Measurements from ENCODE around the gene MFN2.
"Not testable (repeated sequence)": the region's sequence is repeated elsewhere in the genome, so short reads cannot be mapped to it uniquely, and the experiment has no call there.

Gene MFN2

GRCh38 chr1:12028957-12029511 lies 48.8 kb downstream of the MFN2 start:
- no peak for TF ChIP-seq CTCF (IDR thresholded peaks at IDR 0.05)
- no peak overlapping the region for H3K27ac ChIP-seq
- peaks cover 22% of the 10 kb centered on the region in 2 experiments for H3K4me1 ChIP-seq (ENCODE audit: control insufficient read depth in 1 of 2, insufficient read depth in 1 of 2, low read depth in 1 of 2, low read length in 1 of 2)
- H3K4me3 ChIP-seq (ENCODE audit: low read depth in 1 of 2, low read length in 1 of 2) = no peak overlapping the region
- H3K27me3 ChIP-seq = no peaks in the 10 kb centered on the region
- H3K36me3 ChIP-seq = peaks cover 86% of the 10 kb centered on the region
- no peaks in the 10 kb centered on the region for H3K9me3 ChIP-seq

- no peak for TF ChIP-seq CTCF (IDR thresholded peaks at IDR 0.05)
- H3K4me1 ChIP-seq (ENCODE audit: control insufficient read depth in 1 of 2, insufficient read depth in 1 of 2, low read depth in 1 of 2, low read length in 1 of 2) = peaks cover 30% of the 10 kb centered on the region in 2 experiments
- H3K27ac ChIP-seq = no peak overlapping the region
- H3K36me3 ChIP-seq = peaks cover 78% of the 10 kb centered on the region
- no peak overlapping the region for H3K4me3 ChIP-seq (ENCODE audit: low read depth in 1 of 2, low read length in 1 of 2)
- H3K9me3 ChIP-seq = no peaks in the 10 kb centered on the region
- H3K27me3 ChIP-seq = no peaks in the 10 kb centered on the region
Measured at GRCh38 chr1:12029720-12030339, 49.6 kb downstream of the MFN2 start.

GRCh38 chr1:12031039-12031980 lies 51.1 kb downstream of the MFN2 start:
- H3K9me3 ChIP-seq = no peaks in the 10 kb centered on the region
- peaks cover 64% of the 10 kb centered on the region for H3K36me3 ChIP-seq
- H3K4me3 ChIP-seq (ENCODE audit: low read depth in 1 of 2, low read length in 1 of 2) = no peak overlapping the region
- H3K27ac ChIP-seq = peak overlapping the region; percentile 64
- no peak for TF ChIP-seq CTCF (IDR thresholded peaks at IDR 0.05)
- H3K4me1 ChIP-seq (ENCODE audit: control insufficient read depth in 1 of 2, insufficient read depth in 1 of 2, low read depth in 1 of 2, low read length in 1 of 2) = peaks cover 40 to 42% of the 10 kb centered on the region in 2 experiments
- H3K27me3 ChIP-seq = no peaks in the 10 kb centered on the region

GRCh38 chr1:12032161-12032621 lies 51.9 kb downstream of the MFN2 start:
- TF ChIP-seq CTCF (IDR thresholded peaks at IDR 0.05) = no peak
- Histone ChIP-seq H3K27ac (peak overlapping the region; percentile 64), H3K4me3 (ENCODE audit: low read depth in 1 of 2, low read length in 1 of 2) (no peak overlapping the region), H3K27me3 (no peaks in the 10 kb centered on the region), H3K9me3 (no peaks in the 10 kb centered on the region), H3K36me3 (peaks cover 55% of the 10 kb centered on the region), H3K4me1 (ENCODE audit: control insufficient read depth in 1 of 2, insufficient read depth in 1 of 2, low read depth in 1 of 2, low read length in 1 of 2) (peaks cover 40 to 48% of the 10 kb centered on the region in 2 experiments)

- not testable (repeated sequence) for H3K4me3 ChIP-seq (ENCODE audit: low read depth in 1 of 2, low read length in 1 of 2); H3K27me3 ChIP-seq; H3K9me3 ChIP-seq
- peaks cover 42% of the 10 kb centered on the region for H3K36me3 ChIP-seq
- H3K27ac ChIP-seq = peak overlapping the region; percentile 79
- H3K4me1 ChIP-seq (ENCODE audit: control insufficient read depth in 1 of 2, insufficient read depth in 1 of 2, low read depth in 1 of 2, low read length in 1 of 2) = peaks cover 40 to 50% of the 10 kb centered on the region in 2 experiments
Measured at GRCh38 chr1:12033441-12033840, 53.2 kb downstream of the MFN2 start.

All from neutrophil (primary cell).